K562 (cell line): ENCODE results near the gene PTPRB. TPM values are rescaled to one million over a fixed set of nuclear protein-coding genes. Genes with fewer than 3 reads are reported as not detected.

Experiments used
- ATAC-seq: fragments of 200-7000 bp; cut with Tn5 transposase; 3 replicates; pipeline ENCODE4 v1.9.1; 2020; ENCODE audit warnings: moderate library complexity
- BruUV-seq: library from RNA; stranded (reverse); fragments of 400-500 nt; replicated peaks from 2 replicates; lab custom pipeline; 2021; lab: Mats Ljungman, UMichigan
- CTCF ChIA-PET: fragments of 300-600 bp; formaldehyde crosslinking; extraction: SDS; loops from one replicate; lab custom pipeline; 2021; ENCODE audit warnings: low intra/inter-chr PET ratio; lab: Yijun Ruan, JAX
- POLR2A ChIA-PET: fragments of 300-600, 350-650 bp; sonication (Branson Sonifier 250); formaldehyde crosslinking; extraction: SDS; loops from one replicate; lab custom pipeline; 2021; ENCODE audit warnings: antibody characterized with exemption, inconsistent platforms; lab: Yijun Ruan, JAX
- DNase-seq, 4 experiments: peaks; one replicate each; pipeline versions ENCODE4 v3.0.0 to v3.0.0-alpha.2; 2011 to 2018; ENCODE audit warnings: low spot score in 3 of 4, mixed read lengths in 3 of 4; ENCODE audit errors: extremely low read depth in 1 of 4
- FAIRE-seq: peaks from 2 replicates; lab custom pipeline; 2011; peaks lifted over from hg19 to GRCh38; lab: Jason Lieb, UNC
- H2AFZ ChIP-seq: 2 replicates; pipeline ENCODE4 v1.6.0; 2011; ENCODE audit warnings: low read depth, low read length, control low read depth, inconsistent platforms
- H3K27ac ChIP-seq: fragments of 200-600 bp; 3 replicates; pipeline ENCODE4 v1.8.0; 2011; ENCODE audit warnings: low read depth, mild to moderate bottlenecking, control low read depth, inconsistent platforms, low read length, moderate library complexity, mixed read lengths; ENCODE audit errors: extremely low read depth
- H3K27me3 ChIP-seq, 2 experiments: fragments of 300-600 bp in 1 of 2; 2 replicates in 1 of 2; 3 replicates in 1 of 2; pipeline versions ENCODE4 v1.6.0 to v1.8.0; 2011; ENCODE audit warnings: inconsistent platforms in 2 of 2, low read length in 2 of 2, mild to moderate bottlenecking in 1 of 2, mixed read lengths in 1 of 2, moderate library complexity in 1 of 2; ENCODE audit not compliant: control insufficient read depth in 2 of 2, insufficient read depth in 2 of 2
- H3K36me3 ChIP-seq: fragments of 300-600 bp; 3 replicates; pipeline ENCODE4 v1.8.0; 2011; ENCODE audit warnings: mild to moderate bottlenecking, low read length, inconsistent platforms; ENCODE audit not compliant: control insufficient read depth, insufficient read depth
- H3K4me1 ChIP-seq, 2 experiments: fragments of 200-600 bp in 1 of 2; replicated peaks in 1 of 2; 2 replicates in 1 of 2; 3 replicates in 1 of 2; pipeline versions ENCODE4 v1.5.1 to v1.8.0; 2011; ENCODE audit warnings: inconsistent platforms in 2 of 2, low read length in 2 of 2, mild to moderate bottlenecking in 1 of 2, mixed read lengths in 1 of 2, moderate library complexity in 1 of 2; ENCODE audit not compliant: control insufficient read depth in 2 of 2, insufficient read depth in 2 of 2
- H3K4me2 ChIP-seq: 2 replicates; pipeline ENCODE4 v1.6.1; 2011; ENCODE audit warnings: low read length, control low read depth, inconsistent platforms, mixed read lengths; ENCODE audit not compliant: insufficient read depth
- H3K4me3 ChIP-seq: fragments of 200-600 bp; sonication (generic), shearing (Covaris generic); 2 replicates; pipeline ENCODE4 v1.5.1; 2016; ENCODE audit warnings: control low read depth, inconsistent platforms
- H3K79me2 ChIP-seq: fragments of 200-600 bp; 3 replicates; pipeline ENCODE4 v1.8.0; 2011; ENCODE audit warnings: low read length, inconsistent platforms; ENCODE audit not compliant: control insufficient read depth, insufficient read depth
- H3K9ac ChIP-seq, 2 experiments: 2 replicates each; pipeline versions ENCODE4 v1.6.0 to v1.6.1; 2011; ENCODE audit warnings: low read depth in 2 of 2, low read length in 2 of 2, control low read depth in 1 of 2, inconsistent platforms in 1 of 2, mild to moderate bottlenecking in 1 of 2, mixed read lengths in 1 of 2; ENCODE audit not compliant: insufficient read depth in 1 of 2
- H3K9me1 ChIP-seq: one replicate; pipeline ENCODE4 v1.6.0; 2011; ENCODE audit warnings: inconsistent platforms, mild to moderate bottlenecking, low read length, moderate library complexity; ENCODE audit not compliant: control insufficient read depth, insufficient read depth
- H3K9me3 ChIP-seq: replicated peaks from 2 replicates; pipeline ENCODE4 v1.5.1; 2011; ENCODE audit warnings: low read depth, low read length, inconsistent platforms; ENCODE audit not compliant: control insufficient read depth, insufficient read depth
- H4K20me1 ChIP-seq: replicated peaks from 2 replicates; pipeline ENCODE4 v1.6.1; 2011; ENCODE audit warnings: low read length, inconsistent platforms, mixed read lengths; ENCODE audit not compliant: control insufficient read depth, insufficient read depth
- CHD1 ChIP-seq: fragments of 200-600 bp; sonication (generic); IDR thresholded peaks from one replicate; pipeline ENCODE4 v1.6.1; 2012; ENCODE audit warnings: mild to moderate bottlenecking, moderate library complexity, low read length, inconsistent platforms
- COPS2 ChIP-seq: fragments of 450-650 bp; conservative IDR thresholded peaks from 2 replicates; pipeline ENCODE4 v1.6.1; 2016; ENCODE audit warnings: mild to moderate bottlenecking, moderate library complexity
- HDAC8 ChIP-seq: fragments of 450-650 bp; IDR thresholded peaks from 2 replicates; pipeline ENCODE4 v1.6.1; 2016; ENCODE audit warnings: mild to moderate bottlenecking, missing genetic modification characterization, moderate library complexity, missing compliant biosample characterization
- HMGN3 ChIP-seq: IDR thresholded peaks from 2 replicates; pipeline ENCODE4 v1.6.1; 2011; ENCODE audit warnings: borderline replicate concordance, low read depth, mild to moderate bottlenecking, mixed read lengths, low read length; ENCODE audit not compliant: insufficient read length; ENCODE audit errors: extremely low read depth
- NFIC ChIP-seq: fragments of 450-650 bp; IDR thresholded peaks from 2 replicates; pipeline ENCODE4 v1.6.1; 2017; ENCODE audit warnings: mild to moderate bottlenecking, inconsistent platforms
- ZHX1 ChIP-seq: fragments of 150-350 bp; conservative IDR thresholded peaks from 2 replicates; pipeline ENCODE4 v1.6.1; 2014; ENCODE audit warnings: low read length
- ZNF217 ChIP-seq: sonication (generic); formaldehyde crosslinking; IDR thresholded peaks from 2 replicates; pipeline ENCODE4 v1.8.0; 2022; ENCODE audit warnings: mild to moderate bottlenecking, missing genetic modification reagents
- whole genome bisulfite sequencing: fragments of 100-300 bp; shearing (Covaris generic); methylation state at CpG from one replicate; pipeline ENCODE4 v1.1.6; 2016; ENCODE audit warnings: low coverage, mixed read lengths; ENCODE audit not compliant: insufficient coverage; ENCODE audit errors: missing lambda C conversion rate; 5-methylcytosine and 5-hydroxymethylcytosine counted together
- in situ Hi-C: fragments of 300-500 bp; cut with MboI; formaldehyde crosslinking; loops from 4 replicates; pipeline ENCODE4 v1.15.0; 2018; ENCODE audit warnings: inconsistent platforms, mixed read lengths
- intact Hi-C: fragments of 100-400 bp; cut with micrococcal nuclease; formaldehyde crosslinking; loops from 2 replicates; pipeline ENCODE4 v1.14.2; 2022
- polyA plus RNA-seq, 8 experiments: library from polyadenylated mRNA; depleted of rRNA in 4 of 8; stranded (reverse) in 5 of 8; unstranded in 3 of 8; fragments of >200 nt; fragmentation: Nextera tagmentation in 2 of 8; fragmentation: Illumina TruSeq in 1 of 8; extraction: Ambion mirVana in 2 of 8; extraction: Trizol in 1 of 8; gene quantifications; 2 replicates each; pipeline versions ENCODE4 v1.2.1 to v1.2.3, GENCODE V29; 2011 to 2014; ENCODE audit warnings: inconsistent platforms in 1 of 8, missing spikeins in 1 of 8
- total RNA-seq, 7 experiments: library from RNA; depleted of rRNA in 6 of 7; stranded (reverse); fragments of >200 nt in 6 of 7; fragmentation: Illumina TruSeq in 2 of 7; extraction: Trizol in 2 of 7; gene quantifications; 2 replicates each; pipeline versions ENCODE4 v1.2.1 to v1.2.3, GENCODE V29; 2011 to 2021; ENCODE audit warnings: low replicate concordance in 1 of 7
- TF ChIP-seq, protein P1 (sequence below): fragments of 200-800 bp; sonication (Bioruptor generic); IDR thresholded peaks from 2 replicates; pipeline ENCODE4 v1.6.1; 2016; ENCODE audit warnings: missing genetic modification characterization, missing compliant biosample characterization

PTPRB gene
- total and polyA plus RNA-seq, 9 of the 15 experiments (the other 6 are each of a cell fraction or from before 2014, with no cell fraction given) = 0.46 to 5.9 (median 3.1) TPM

DNA sequence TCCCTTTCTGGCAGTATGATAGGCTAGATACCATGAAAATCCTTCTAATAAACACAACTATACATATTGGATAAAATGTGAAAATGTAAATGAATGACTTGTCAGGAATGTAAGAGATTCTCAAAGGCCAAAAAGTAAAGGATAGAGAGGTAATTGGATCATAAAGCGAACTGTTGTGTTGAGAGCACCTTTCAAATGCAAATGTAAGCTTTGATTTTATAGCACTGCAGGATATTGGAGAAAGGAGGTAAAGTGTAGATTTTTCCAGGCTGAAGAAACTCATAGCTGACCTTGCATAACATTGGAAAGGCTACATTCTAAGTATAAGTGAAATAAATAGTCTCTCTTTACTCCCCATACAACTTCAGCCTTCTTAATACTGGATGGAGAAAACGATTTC, 54.0 kb downstream of the PTPRB start:
- H3K4me3 ChIP-seq = no peak overlapping the region
- H3K9ac ChIP-seq = no peak overlapping the region
- intact Hi-C loops = no loop called here
- FAIRE-seq (no peak), ATAC-seq (no peak), DNase-seq (no peak)
- no peak overlapping the region for H3K4me2 ChIP-seq
- H3K27me3 ChIP-seq = no peaks in the 10 kb centered on the region
- 24% methylated on average over 2 of the region's 2 CpGs for WGBS
- H3K79me2 ChIP-seq = no peaks in the 10 kb centered on the region
- no TSS peak for BruUV-seq
- in situ Hi-C loops = loop anchor here (25.0 kb wide), 1 partner anchor 429 kb away; no protein-coding TSS in a partner anchor
- H3K4me1 ChIP-seq = no peaks in the 10 kb centered on the region
- H2AFZ ChIP-seq = no peak overlapping the region
- H3K9me1 ChIP-seq = no peaks in the 10 kb centered on the region
- no peaks in the 10 kb centered on the region for H3K9me3 ChIP-seq
- H4K20me1 ChIP-seq = no peaks in the 10 kb centered on the region
- ChIA-PET CTCF (no interaction called here), POLR2A (no interaction called here)
- TF ChIP-seq NFIC (no peak), HMGN3 (no peak), CHD1 (no peak), ZNF217 (CRISPR knock-in tag) (no peak)
- no peak overlapping the region for H3K27ac ChIP-seq
- H3K36me3 ChIP-seq = peaks cover 9% of the 10 kb centered on the region; the same call in 1 of the 3 replicates

DNA sequence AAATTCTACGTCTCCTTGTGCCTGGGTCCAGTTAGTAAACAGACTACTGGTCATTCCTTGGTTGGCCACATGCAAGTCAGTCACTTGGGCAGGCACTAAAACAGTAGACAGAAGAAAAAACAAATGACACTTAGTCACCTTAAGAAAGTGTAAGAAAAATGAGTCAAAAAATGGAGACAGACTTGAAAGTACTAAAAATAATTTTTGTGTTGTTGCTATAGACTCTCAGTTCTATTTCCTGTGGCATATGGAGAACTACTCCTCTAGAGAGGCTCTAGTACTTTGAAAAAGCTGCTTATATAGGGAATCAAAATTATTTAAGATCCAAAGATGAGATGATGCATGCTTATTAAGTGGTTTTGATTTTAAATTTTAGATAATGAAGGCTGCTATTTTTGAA, 56.0 kb downstream of the PTPRB start:
- 58% methylated on average over 1 of the region's 1 CpG for WGBS
- Histone ChIP-seq H3K4me2 (no peak overlapping the region), H2AFZ (no peak overlapping the region), H3K4me3 (no peak overlapping the region), H3K4me1 (no peaks in the 10 kb centered on the region), H3K9me3 (no peaks in the 10 kb centered on the region), H4K20me1 (no peaks in the 10 kb centered on the region), H3K36me3 (peaks cover 6% of the 10 kb centered on the region; the same call in 1 of the 3 replicates), H3K9me1 (no peaks in the 10 kb centered on the region), H3K79me2 (no peaks in the 10 kb centered on the region), H3K9ac (no peak overlapping the region), H3K27ac (no peak overlapping the region), H3K27me3 (no peaks in the 10 kb centered on the region)
- BruUV-seq = no TSS peak
- CTCF ChIA-PET = no interaction called here
- intact Hi-C loops (no loop called here), in situ Hi-C loops (loop anchor here (25.0 kb wide), 1 partner anchor 431 kb away; no protein-coding TSS in a partner anchor)
- no peak for ATAC-seq
- DNase-seq = no peak
- POLR2A ChIA-PET = interaction anchor here (0.5 to 1.7 kb wide), 2 partner anchors 11 to 113 kb away, joined by 3 to 5 read pairs; no protein-coding TSS in a partner anchor
- FAIRE-seq = no peak
- TF ChIP-seq ZHX1 (no peak), COPS2 (no peak), HDAC8 (no peak)
- TF ChIP-seq, protein P1, sequence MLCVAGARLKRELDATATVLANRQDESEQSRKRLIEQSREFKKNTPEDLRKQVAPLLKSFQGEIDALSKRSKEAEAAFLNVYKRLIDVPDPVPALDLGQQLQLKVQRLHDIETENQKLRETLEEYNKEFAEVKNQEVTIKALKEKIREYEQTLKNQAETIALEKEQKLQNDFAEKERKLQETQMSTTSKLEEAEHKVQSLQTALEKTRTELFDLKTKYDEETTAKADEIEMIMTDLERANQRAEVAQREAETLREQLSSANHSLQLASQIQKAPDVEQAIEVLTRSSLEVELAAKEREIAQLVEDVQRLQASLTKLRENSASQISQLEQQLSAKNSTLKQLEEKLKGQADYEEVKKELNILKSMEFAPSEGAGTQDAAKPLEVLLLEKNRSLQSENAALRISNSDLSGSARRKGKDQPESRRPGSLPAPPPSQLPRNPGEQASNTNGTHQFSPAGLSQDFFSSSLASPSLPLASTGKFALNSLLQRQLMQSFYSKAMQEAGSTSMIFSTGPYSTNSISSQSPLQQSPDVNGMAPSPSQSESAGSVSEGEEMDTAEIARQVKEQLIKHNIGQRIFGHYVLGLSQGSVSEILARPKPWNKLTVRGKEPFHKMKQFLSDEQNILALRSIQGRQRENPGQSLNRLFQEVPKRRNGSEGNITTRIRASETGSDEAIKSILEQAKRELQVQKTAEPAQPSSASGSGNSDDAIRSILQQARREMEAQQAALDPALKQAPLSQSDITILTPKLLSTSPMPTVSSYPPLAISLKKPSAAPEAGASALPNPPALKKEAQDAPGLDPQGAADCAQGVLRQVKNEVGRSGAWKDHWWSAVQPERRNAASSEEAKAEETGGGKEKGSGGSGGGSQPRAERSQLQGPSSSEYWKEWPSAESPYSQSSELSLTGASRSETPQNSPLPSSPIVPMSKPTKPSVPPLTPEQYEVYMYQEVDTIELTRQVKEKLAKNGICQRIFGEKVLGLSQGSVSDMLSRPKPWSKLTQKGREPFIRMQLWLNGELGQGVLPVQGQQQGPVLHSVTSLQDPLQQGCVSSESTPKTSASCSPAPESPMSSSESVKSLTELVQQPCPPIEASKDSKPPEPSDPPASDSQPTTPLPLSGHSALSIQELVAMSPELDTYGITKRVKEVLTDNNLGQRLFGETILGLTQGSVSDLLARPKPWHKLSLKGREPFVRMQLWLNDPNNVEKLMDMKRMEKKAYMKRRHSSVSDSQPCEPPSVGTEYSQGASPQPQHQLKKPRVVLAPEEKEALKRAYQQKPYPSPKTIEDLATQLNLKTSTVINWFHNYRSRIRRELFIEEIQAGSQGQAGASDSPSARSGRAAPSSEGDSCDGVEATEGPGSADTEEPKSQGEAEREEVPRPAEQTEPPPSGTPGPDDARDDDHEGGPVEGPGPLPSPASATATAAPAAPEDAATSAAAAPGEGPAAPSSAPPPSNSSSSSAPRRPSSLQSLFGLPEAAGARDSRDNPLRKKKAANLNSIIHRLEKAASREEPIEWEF (CRISPR knock-in tag) = no peak
